GM21825 (cell line): ENCODE results near the gene ELANE.
"Not testable (repeated sequence)": the region's sequence is repeated elsewhere in the genome, so short reads cannot be mapped to it uniquely, and the experiment has no call there.

Source experiments
- ATAC-seq: cut with Tn5 transposase; IDR thresholded peaks from one replicate; pipeline ENCODE4 v1.9.1; 2021; ENCODE audit warnings: mild to moderate bottlenecking, moderate library complexity; ENCODE audit not compliant: unreplicated experiment

The ELANE gene

DNA sequence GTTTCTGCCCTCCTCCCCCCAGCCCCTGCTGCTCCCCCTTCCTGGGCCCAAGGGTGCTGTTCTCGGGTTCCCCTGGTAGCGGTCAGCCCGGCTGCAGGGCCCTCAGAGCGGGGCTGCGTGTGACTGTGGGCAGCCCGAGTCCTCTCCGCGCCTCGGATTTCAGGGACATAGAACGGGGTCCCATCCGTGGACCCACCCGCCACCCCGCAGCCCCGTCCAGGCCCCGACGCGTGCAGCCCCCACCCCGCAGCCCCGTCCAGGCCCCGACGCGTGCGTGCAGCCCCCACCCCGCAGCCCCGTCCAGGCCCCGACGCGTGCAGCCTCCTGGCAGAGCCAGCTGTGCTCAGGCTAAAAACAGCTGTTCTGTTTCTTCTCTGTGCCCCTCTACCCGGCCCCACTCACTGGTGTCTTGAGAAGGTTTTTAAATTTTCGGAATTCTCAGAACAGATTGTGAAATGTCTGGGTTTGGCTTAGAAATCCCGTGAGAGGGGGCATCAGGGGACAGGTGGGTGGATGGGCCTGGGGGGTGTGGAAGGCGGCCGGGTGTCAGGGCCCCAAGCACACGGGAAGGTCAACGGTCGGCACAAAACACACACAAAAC lies 16.8 kb upstream of the ELANE start:
- ATAC-seq, result no peak

GRCh38 chr19:840519-841206 lies 11.4 kb upstream of the ELANE start, which contains the start of gene PRTN3:
TSS of gene PRTN3 (plus strand) at chr19:840999. CDS start at chr19:841009, 10 bp downstream.
- ATAC-seq, result no peak

DNA sequence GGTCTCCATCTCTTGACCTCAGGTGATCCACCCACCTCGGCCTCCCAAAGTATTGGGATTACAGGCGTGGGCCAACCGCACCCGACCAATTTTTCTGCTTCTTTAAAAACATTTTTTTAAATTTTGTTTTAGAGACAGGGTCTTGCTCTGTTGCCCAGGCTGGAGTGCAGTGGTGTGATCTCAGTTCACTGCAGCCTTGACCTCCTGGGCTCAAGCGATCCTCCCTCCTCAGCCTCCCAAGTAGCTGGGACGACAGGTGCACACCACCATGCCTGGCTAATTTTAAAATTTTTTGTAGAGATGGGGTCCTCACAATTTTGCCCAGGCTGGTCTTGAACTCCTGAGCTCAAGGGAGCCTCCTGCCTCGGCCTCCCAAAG lies 9.3 kb upstream of the ELANE start:
- not testable (repeated sequence) for ATAC-seq

DNA sequence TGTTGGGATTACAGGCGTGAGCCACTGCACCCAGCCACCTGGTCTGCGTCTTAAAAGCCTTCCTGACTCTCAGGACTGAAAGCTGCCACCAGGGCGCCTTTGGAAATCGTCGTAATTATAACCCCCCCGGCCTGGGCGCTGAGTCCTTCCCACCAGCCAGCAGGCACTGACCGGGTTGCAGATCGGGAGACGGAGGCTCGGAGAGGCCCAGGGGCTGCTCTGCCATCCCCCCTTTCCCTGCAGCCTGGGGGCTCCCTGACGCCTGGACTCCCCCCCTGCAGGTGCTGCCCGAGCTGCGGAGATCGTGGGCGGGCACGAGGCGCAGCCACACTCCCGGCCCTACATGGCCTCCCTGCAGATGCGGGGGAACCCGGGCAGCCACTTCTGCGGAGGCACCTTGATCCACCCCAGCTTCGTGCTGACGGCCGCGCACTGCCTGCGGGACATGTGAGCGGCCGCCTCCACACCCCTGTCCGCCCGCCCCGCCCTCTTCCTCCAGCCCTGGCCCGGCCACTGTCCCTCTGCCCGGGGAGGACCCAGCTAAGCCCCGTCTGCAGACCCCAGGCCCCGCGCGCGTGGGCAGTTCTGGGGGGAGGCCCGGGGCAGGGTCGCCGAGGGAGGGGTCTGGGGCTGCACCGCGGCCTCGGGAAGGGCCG lies 8.8 kb upstream of the ELANE start:
- no peak for ATAC-seq

DNA sequence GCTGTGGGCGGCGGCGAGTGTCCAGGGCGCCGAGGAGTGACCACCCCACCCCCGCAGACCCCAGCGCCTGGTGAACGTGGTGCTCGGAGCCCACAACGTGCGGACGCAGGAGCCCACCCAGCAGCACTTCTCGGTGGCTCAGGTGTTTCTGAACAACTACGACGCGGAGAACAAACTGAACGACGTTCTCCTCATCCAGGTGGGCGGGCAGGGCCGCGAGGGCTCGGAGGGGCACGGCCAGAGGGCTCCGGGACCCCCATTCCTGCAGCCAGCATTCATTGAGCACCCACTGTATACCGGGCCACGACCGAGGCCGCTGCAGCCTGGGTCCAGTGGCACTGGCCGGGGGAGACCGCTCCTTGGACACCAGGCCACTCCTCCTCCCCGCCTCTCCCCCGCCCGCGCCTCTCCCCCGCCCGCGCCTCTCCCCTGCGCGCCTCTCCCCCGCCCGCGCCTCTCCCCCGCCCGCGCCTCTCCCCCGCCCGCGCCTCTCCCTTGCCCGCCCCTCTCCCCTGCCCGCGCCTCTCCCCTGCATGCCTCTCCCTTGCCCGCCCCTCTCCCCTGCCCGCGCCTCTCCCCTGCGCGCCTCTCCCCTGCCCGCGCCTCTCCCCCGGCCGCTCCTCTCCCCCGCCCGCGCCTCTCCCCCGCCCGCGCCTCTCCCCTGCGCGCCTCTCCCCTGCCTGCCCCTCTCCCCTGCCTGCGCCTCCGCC lies 8.1 kb upstream of the ELANE start:
- ATAC-seq, result no peak

DNA sequence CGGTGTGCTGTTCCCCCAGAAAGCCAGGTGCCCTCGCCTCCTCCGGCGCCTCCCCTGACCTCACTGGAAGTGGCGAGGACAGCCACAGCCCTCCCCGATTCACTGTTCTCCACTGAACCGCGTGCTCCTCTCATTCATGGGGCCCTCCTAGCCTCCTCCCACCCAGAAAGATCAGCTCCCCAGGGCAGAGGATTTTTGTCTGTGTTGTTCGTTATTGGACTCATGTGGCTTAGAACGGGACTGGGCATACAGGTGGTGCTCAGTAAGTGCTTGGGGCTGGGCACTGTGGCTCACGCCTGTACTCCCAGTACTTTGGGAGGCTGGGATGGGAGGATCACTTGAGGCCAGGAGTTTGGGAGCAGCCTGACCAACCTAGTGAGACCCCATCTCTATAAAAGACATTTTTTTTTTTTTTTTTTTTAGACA lies 7.5 kb upstream of the ELANE start:
- no peak for ATAC-seq

DNA sequence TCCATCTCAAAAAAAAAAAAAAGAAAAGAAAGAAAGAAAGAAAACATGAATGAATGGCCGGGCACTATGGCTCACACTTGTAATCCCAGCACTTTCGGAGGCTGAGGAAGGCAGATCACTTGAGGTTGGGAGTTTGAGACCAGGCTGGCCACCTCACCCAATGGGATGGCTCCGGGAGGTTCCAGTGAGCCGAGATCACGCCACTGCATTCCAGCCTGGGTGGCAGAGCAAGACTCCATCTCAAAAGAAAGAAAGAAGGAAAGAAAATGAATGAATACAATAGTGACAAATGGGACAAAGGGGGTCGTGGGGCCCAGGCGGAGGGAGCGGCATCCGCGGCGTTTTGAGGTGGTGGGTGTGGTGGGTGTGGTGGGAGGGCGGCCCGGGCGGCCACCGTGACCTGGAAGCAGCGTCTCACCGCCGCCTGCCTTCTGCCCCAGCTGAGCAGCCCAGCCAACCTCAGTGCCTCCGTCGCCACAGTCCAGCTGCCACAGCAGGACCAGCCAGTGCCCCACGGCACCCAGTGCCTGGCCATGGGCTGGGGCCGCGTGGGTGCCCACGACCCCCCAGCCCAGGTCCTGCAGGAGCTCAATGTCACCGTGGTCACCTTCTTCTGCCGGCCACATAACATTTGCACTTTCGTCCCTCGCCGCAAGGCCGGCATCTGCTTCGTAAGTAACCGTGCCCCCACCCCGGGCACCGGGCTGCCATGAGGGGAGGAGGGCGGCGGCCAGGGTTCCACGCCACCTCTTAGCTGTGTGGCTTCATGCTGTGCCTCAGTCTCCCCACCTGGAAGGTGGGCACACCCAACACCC lies 6.2 kb upstream of the ELANE start:
- ATAC-seq, result no peak

GRCh38 chr19:848386-848921 lies 3.6 kb upstream of the ELANE start:
- ATAC-seq, result no peak

DNA sequence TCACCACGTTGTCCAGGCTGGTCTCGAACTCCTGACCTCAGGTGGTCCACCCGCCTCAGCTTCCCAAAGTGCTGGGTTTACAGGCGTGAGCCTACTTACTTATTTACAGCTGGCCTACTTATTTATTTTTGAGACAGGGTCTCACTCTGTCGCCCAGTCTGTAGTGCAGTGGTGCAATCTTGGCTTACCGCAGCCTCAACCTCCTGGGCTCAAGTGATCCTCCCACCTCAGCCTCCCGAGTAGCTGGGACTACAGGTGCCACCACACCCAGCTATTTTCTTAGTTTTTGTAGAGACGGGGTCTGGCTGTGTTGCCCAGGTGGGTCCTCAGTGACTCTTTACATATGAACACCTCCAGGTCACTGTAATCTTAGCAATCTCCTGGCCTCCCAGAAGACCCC lies 2.9 kb upstream of the ELANE start:
- not testable (repeated sequence) for ATAC-seq

DNA sequence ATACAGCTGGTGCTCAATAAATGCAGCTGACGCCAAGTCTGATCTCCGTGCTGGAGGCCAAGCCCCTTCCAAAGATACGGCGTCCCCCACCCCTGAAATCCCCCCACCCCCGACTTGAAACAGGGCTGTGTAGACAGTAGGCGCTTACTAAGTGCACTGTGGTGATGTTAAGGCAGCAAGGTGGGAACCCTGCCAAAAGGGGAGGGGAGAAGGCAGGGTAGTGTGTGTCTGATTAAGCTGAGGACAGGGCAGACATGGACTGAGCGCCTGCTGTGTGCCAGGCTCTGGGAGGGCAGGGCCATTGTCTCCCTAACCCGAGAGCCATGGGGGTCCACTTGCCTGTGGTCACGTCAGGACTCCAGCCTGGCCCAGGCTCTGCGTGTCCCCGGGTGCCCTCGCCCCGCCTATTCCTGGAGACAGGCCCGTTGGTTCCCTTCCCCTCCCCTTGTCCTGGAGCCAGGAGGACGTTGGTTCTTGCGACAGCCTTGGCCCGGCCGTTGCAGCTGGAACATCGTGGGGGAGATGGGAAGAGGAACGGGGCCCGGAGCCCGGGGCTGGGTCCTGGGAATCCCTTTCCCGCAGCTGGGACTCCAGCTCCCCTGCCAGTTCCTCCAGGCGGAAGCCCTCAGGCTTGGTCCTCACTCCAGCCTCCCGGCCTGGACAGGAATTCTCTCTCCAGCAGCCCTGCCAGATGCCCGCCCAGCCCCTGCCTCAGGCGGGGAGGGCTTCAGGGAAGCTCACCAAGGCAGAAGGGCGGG lies 1.7 kb upstream of the ELANE start:
- no peak for ATAC-seq

DNA sequence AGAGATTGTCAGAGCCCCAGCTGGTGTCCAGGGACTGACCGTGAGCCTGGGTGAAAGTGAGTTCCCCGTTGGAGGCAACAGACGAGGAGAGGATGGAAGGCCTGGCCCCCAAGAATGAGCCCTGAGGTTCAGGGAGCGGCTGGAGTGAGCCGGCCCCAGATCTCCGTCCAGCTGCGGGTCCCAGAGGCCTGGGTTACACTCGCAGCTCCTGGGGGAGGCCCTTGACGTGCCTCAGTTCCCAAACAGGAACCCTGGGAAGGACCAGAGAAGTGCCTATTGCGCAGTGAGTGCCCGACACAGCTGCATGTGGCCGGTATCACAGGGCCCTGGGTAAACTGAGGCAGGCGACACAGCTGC lies 1.1 kb upstream of the ELANE start:
- ATAC-seq, result no peak

- ATAC-seq, result no peak
Measured at GRCh38 chr19:853014-853585, 997 bp downstream of the ELANE start.

DNA sequence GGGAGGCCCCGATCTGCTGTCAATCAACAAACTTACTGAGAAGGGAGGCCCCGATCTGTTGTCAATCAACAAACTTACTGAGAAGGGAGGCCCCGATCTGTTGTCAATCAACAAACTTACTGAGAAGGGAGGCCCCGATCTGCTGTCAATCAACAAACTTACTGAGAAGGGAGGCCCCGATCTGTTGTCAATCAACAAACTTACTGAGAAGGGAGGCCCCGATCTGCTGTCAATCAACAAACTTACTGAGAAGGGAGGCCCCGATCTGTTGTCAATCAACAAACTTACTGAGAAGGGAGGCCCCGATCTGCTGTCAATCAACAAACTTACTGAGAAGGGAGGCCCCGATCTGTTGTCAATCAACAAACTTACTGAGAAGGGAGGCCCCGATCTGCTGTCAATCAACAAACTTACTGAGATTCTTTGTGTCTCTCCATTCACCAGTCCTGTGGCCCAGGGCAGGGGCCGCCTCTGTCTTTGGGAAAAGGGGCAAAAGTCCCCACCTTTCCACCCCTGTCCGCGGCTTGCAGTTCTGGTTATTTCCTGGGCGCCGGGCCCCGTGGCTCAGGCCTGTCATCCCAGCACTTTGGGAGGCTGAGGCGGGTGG lies 1.6 kb downstream of the ELANE start:
- ATAC-seq, result not testable (repeated sequence)

DNA sequence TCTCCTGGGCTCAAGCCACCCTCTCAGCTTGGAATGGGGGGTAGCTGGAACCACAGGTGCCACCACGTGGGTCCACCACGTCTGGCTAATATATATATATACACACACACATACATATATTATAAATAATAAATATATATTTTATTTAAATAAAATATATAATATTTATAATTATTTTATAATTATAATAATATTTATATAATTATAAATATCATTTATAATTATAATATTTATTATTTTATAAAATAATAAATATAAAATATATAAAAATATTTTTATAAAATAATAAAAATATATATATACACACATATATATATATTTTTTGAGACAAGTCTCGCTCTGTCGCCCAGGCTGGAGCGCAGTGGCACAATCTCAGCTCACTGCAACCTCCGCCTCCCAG lies 2.4 kb downstream of the ELANE start:
- no peak for ATAC-seq

DNA sequence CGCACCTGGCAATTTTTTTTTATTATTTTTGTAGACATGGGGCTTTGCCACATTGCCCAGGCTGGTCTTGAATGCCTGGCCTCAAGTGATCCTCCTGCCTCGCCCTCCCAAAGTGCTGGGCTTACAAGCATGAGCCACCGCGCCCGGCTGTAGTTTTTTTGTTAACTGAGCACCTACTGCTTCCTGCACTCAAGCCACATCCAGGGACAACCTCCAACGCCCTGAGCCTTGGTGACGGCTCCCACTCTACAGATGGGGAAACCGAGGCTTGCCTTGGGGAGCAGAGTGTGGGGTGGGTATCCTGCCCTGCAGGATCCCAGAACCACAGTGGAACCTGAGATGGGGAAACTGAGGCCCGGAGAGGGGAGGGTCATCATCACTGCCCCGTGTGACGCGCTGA lies 3.0 kb downstream of the ELANE start:
- ATAC-seq, result no peak

DNA sequence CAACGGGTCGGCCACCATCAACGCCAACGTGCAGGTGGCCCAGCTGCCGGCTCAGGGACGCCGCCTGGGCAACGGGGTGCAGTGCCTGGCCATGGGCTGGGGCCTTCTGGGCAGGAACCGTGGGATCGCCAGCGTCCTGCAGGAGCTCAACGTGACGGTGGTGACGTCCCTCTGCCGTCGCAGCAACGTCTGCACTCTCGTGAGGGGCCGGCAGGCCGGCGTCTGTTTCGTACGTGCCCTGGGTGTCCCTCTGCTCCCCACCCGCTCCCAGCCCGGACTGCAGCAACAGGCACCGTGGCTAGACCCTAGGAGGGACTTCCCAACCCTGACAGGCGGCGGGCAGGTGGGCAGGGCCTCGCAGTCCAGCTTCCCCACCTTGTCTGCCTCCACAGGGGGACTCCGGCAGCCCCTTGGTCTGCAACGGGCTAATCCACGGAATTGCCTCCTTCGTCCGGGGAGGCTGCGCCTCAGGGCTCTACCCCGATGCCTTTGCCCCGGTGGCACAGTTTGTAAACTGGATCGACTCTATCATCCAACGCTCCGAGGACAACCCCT lies 3.5 kb downstream of the ELANE start:
- no peak for ATAC-seq

DNA sequence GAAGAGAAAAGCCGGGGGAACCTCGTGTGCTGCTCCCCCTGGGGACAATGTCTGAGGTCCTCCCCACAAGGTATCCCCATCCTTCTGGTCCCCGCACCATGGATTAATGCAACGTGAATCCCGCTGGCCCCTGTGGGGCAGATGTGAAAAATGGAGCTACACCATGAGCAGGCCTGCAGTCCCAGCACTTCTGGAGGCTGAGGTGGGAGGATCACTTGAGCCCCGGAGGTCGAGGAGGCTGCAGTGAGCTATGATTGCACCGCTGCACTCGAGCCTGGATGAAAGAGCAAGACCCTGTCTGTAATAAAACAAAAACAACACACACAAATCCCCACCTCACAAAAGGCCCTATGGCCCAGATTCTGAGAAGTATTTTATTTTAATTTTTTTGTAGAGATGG lies 6.2 kb downstream of the ELANE start:
- ATAC-seq, result no peak

DNA sequence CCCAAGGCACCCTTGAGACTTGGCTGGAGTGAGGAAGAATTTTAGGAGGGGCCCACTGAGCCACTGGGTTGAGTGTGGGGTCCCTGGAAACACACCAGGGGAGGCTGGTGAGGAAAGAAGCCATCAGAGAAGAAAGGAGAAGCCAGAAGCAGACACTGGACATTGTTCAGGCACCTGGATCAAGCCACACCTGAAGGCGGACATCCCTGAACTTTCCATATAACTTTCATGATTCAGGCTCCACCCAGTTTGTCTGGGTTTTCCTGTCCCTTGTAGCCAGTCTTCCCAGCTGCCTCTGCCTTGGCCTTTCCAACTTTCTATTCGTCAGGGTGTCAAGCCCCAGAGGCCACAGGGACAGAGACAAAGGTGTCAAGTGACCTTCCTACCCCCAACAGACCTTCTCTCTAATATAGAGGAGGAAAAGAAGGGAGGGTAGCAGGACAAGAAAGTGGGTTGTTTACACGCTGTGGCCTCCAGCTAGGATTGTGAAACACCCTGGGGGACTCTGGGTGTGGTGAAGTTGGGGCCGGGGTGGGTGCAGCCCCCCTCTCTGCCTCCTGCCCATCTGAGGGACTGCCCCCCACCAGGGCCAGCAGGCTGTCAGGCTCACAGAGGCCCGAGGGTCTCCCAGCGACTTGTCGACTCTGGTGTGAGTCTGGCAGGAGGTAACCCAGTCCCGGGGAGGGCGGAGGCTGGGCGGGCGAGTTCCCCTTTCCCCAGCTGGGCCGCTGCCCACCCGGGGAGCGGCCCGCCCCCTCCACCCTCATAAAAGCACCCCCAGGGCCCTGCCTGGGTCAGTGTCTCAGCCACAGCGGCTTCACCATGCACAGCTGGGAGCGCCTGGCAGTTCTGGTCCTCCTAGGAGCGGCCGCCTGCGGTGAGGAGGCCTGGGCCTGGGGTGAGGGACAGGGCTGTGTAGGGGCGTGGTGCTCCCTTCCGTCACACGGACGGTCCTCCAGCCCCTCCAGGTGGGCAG lies 7.1 kb downstream of the ELANE start, which contains the start of gene CFD:
TSS of gene CFD (plus strand) at position 797 of the 976 bp plus-strand sequence. CDS start at position 823, 26 bp downstream.
- no peak for ATAC-seq
